T-helper 22 cell (primary cell): ENCODE measurements around the gene CYBA.
"Not testable (repeated sequence)": the region's sequence is repeated elsewhere in the genome, so short reads cannot be mapped to it uniquely, and the experiment has no call there.

ENCODE experiments used
- DNase-seq: peaks from one replicate; pipeline ENCODE4 v3.0.0-alpha.2; 2020; ENCODE audit warnings: low read depth

The CYBA gene

DNA sequence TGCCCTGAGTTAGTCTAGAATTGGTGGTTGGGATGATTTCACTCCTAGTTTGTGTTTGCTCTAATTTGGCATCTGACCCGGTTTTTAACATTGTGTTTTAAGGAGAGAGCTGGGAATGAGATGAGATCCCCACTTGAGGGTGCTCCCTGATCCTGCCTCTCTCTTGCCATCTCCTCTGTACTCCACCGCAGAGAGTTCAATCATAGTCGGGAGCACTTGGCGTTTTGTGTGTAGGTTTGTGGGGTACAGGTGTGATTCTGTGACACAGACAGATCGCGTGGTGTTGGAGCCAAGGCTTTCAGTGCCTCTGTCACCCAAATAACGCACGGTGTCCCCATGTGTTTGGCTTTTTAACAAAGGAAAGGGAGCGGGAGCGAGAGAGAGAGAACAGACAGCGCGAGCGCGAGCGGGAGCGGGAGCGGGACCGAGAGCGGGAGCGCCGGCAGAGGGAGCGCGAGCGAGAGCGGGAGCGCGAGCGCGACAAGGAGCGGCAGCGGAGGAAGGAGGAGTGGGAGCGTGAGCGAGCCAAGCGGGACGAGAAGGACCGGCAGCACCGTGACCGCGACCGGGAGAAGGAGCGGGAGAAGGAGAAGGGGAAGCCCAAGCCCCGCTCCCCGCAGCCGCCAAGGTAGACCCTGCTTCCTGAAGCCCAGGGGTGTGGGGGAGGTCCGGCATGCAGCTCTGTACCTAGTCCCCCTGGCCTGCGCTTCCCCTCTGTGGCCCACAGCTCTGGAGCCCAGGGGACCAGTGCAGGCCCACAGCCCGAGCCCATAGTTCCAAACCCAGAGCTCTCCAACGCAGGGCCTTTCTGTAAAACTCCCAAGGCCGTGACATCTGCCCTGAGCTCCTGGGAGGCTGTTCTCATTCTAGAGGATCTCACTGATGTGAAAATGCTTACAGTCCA is 39.7 kb downstream of the CYBA start:
- no peak for DNase-seq

DNA sequence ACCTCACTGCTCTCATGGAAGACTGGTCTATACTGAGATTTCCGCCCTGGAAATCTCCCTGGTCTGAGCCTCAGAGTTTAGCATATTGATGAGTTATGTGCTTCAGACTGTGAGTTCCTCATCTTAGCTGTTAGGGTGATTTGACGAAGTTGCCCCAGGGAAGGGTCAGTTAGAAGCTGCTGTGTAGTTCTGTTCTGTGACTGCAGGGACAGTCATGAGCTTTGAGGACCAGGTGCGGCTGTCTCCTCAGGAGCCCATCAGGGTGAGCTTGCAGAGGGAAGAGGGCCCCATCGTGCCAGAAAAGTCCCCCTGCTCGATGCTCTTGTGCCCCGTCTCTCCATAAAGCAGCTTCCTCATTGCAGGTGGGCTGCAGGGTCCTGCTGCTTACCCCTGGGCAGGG is 40.8 kb downstream of the CYBA start:
- DNase-seq: no peak

DNA sequence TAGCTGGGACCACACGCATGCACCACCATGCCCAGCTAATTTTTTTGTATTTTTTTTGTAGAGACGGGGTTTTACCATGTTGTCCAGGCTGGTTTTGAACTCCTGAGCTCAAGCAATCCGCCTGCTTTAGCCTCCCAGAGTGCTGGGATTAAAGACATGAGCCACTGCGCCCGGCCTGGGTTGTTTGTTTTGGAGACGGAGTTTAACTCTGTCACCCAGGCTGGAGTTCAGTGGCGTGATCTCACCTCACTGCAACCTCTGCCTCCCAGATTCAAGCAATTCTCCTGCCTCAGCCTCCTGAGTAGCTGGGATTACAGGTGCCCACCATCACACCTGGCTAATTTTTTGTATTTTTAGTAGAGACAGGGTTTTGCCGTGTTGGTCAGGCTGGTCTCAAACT is 41.4 kb downstream of the CYBA start:
- not testable (repeated sequence) for DNase-seq

DNA sequence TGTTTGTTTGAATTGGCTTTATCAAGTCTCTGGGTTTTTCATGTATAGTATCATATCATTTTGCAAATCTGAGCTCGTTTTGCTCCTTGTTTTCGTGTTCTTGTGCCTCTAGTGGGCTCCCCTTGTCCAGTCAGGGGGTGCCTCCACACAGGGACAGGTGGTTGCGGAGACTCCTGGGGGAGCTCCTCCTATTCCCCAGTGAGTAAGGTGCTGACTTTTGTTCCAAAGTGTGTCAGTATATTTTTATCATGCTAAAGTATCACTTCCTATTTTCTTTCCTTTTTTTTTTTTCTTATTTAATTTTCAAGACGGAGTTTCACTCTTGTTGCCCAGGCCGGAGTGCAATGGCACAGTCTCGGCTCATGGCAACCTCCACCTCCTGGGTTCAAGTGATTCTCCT is 42.8 kb downstream of the CYBA start:
- DNase-seq: no peak

DNA sequence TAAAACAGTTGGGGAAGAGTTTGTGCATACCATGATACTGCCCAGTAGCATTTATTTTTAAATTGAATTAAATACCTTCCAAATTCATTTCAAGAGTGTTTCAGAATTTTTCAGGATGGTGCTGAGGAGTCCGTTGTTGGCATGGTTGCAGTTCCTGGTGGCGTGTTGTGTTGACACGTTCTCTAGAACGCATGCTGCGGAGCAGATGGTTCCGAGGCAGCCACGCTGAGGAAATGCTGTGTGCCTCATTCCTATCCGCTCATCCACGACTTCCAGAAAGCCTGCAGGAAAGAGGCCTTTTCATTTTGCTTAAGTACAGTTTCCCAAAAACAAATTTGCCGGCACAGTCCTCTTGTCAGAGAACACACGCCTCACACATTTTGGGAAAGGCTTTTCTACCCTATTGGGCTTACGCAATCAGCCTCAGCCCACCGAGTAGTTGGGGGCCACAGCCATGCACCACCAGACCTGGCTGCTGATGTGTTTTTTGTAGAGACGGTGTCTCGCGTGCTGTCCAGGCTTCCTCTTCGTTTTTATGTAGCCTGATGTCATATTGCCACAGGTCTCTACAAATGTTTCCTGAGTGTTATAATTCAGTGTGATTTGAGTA is 44.6 kb downstream of the CYBA start:
- DNase-seq: no peak

DNA sequence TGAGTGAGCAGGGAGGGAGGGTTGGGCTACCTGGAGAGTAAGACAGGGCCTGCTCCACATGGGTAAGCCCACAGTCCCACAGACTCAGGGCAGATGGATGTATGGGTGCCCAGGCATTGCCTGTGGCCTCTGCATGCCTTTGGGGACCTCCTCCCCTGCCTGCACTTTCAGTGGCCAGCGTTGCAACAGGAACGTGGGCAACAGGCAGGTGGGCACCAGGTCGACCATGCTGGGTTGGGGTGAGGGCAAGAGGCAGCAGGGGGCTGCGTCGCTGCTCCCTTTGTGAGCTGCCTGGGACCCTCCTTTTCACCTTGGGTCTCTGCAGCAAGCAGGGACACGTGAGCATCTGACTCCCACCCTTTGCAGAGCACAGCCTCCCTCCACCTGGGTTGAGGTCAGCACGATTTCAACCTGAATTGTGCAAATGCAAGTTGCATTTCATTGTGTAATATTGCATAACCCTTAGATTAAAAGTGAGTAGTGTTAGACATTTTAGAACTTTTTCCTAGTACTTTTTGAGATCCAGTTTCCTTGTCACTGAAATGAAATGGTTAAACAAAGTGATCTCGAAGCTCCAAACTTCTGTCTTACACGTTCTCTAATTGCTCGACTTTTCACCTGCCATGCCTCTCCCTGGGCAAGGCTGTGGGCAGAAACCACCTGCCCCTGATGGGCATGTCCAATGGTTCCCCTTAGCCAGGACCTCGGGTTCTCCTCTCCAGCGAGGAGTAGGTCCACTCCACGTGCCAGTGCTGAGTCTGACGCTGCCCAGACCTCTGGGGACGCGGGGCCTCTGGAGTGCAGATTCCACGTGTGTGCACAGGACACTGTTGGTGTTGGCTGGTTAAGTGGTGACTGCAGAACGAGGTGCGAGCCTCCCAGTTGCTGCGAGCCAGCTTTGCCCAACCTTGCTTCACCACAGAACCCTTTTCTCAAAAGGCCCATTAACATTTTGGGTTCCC is 45.4 kb downstream of the CYBA start:
- DNase-seq: no peak

DNA sequence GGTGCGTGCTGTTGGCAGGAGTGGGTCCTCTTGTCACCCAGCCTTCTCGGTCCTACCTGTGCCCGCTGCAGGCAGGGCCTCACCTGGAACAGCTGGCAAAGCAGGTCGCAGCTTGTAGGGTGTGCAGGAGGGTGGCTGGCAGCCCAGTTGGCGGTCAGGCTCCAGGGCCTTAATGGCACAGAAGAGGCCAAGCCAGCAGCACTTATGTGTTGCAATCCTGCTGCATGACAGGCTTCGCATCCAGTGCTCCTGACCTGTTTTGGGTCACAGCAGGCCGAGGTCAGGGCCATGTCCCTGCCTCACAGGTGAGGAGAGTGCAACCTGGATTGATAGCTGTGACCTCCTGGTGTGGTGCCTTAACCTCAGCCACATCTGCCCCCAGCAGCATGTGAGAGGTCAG is 48.8 kb downstream of the CYBA start:
- no peak for DNase-seq

DNA sequence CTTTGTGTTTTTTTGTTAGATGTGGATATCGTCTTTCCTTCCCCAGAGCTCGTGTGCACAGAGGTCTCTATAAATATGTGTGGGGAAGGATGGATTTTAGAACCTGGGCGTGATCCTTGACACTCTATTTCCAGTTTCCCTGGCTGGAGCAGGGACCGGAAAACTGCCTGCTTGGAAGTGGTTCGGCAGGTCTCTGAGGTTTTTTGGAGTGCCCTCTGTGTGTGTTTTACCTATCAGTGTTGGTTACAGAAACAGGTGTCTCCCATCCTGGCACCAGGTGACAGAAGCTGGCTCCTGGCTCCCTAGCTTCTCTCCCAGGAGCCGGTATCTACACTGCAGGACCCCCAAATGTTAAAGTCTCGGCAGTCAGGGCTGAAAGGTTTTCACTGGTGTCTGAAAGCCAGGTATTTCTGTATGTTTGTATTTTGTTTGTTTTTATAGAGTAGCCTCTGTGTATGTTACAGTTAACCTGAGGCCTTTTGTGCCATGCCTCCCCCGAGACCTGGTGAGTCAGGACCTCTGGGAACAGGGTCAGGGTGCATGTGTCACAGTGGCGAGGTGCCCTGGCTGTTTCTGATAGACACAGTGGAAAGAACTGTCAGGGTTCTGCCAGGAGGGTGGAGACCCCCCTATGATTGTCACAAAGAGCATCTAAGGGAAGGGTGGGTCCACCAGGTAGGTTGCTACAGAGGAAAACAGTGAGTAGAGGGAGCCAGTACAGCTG is 49.4 kb downstream of the CYBA start:
- no peak for DNase-seq

DNA sequence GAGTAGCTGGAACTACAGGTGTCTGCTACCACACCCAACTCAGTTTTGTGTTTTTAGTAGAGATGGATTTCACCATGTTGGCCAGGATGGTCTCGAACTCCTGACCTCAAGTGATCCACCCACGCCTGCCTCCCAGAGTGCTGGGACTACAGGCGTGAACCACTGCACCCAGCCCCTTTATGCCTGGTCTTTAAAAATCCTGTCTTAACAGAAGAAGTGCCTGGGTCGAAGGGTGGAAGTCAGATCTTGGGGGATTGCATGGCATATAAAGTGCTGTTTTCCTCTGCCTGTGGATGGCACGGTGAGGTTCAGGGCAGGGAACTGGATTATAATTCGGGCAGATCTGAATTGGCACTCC is 50.3 kb downstream of the CYBA start:
- no peak for DNase-seq

DNA sequence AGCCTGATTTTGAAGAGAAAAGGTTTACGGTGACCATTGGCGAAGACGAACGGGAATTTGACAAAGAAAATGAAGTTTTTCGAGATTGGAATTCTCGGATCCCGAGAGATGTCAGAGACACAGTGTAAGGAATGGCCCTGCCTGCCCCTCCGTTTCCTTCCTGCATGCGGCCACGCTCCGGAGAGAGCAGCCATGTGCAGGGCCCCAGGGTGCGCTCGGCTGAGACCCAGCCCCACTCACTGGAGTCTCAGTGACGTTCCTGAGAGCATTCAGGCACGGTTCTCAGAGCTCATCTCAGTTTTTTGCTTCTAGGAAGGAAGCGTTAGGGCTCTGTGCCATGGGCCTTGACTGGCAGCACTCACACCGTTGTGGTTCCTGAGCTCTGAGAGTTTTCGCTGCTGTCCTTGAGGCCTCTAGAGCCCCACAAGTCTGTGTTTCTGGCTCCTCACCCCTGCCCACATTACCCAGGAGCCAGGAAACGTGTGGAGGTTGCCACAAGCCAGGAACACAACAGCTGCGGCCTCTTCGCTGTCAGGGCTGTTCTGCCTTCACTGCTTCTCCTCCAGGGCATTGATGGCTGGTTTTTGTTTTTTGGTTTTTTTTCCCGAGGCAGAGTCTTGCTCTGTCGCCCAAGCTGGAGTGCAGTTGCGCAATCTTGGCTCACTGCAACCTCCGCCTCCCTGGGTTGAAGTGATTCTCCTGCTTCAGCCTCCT is 50.9 kb downstream of the CYBA start:
- DNase-seq: no peak

DNA sequence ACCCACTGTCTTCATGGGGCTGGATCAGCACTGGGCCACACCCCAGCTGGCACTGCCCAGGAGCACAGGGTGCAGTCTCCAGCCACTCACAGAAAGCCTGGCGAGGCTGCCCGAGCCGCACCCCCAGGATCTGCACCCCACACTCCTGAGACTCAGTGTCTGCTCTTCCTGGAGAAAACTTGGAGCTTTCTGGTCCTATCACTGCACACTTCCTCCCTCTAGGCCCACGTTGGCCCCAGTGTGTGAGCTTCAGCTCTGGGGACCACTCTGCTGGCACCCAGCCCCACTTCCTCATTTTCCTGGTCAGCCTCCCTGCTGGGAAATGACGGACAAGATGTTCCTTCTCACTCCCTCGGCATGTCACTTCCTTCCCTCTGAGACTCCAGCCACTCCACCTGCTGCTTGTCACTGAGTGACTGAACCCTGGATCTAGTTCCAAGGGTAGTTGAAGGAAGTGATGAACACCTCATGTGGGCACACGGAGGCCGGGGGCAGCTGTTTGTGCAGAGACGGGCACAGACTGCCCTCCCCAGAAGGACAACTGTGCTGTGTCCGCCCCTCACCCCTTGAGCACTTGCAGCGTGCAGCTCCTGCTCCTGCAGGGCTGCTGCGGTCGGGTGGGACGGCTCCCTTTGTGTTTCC is 51.6 kb downstream of the CYBA start:
- DNase-seq: no peak

DNA sequence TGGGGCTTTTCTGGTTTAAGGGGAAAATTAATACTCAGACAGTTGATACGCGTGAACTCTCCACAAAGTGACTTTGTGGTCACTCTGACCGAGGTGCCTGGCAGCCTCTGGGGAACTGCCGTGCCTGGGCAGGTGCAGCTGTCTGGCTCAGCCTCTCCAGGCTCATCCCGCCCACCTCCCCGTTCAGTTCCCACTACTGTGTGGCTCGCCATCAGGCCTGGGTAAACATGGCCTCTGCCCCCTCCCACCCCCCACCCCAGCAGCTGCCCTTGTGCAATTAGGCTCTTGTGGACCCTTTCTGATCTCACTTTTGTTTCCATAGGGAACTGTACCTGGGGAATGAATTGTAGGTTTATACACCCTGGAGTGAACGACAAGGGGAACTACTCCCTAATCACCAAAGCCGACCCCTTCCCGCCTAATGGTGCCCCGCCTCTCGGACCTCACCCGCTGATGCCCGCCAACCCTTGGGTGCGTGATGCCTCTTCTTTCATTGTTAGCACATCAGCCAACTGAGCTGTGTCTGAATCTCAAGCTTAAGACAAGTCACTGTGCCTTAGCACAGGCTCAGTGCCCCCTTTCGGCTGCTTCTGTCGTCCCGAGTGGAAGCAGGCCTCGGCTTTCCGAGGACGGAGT is 52.9 kb downstream of the CYBA start:
- DNase-seq: no peak

DNA sequence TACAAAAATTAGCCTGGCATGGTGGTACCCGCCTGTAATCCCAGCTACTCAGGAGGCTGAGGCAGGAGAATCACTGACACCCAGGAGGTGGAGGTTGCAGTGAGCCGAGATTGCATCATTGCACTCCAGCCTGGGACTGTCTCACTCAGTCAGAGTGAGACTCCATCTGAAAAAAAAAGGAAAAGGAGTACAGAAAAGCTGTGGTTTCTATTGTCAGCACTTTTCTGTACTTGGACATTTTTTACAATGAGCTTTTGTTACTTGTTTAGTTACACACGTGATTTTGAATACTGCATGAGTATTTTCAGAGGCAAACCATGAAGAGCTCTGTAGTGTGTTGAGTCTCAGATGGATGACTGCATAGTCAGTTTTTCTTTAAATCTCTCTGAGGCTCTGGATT is 54.4 kb downstream of the CYBA start:
- DNase-seq: no peak

DNA sequence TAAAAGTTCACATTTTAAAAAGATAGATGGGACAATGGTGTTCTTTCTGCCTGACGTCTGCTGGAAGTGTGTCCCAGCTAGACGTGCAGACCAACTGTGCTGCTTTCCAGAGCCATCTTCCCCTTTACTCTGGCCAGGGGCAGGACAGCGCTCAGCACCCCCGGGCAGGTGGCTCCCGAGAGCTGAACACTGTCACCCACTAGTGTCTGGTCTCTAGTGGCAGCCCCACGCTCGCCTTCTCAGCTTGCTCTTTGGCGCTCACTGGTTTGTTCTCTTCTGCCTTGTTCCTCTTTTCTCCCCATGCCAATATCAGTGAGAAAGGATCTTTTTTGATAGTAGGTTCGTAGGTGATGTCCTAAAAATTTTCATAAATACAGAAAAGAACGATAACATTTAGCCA is 54.9 kb downstream of the CYBA start:
- DNase-seq: no peak

DNA sequence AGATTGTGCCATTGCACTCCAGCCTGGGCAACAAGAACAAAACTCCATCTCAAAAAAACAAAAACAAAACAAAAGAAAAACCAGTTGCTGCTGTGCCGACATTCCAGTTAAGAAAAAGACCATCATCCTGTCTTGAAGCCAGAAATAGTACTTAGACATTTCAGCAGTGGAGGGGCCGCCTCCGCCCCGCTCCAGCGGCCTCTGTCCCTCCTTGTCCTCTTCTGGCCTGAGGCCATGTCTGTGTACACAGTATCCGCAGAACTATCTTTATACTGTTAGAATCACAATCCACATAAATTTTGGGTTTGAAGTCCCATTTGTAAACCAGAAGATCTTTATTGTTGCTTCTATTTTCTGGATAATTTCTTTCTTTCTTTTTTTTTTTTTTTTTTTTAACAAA is 55.8 kb downstream of the CYBA start:
- DNase-seq: no peak

DNA sequence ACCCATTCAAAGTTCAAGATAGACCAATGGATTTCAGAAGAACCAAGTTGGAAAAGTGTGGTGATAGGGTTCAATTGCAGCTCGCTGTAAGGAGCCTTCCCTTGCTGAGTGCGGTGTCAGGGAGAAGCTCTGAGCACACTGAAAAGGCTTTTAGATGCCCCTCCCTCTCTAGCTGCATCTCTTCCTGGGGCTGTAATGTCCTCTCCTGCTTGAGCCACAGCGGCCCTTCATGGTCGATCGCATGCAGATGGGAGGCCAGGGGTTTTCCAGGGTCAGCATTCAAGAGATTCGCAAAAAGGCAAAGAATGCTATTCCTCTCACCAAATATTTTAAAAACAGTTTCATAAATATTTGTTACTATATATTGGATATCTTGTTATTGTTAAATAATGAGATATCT is 56.9 kb downstream of the CYBA start:
- no peak for DNase-seq

DNA sequence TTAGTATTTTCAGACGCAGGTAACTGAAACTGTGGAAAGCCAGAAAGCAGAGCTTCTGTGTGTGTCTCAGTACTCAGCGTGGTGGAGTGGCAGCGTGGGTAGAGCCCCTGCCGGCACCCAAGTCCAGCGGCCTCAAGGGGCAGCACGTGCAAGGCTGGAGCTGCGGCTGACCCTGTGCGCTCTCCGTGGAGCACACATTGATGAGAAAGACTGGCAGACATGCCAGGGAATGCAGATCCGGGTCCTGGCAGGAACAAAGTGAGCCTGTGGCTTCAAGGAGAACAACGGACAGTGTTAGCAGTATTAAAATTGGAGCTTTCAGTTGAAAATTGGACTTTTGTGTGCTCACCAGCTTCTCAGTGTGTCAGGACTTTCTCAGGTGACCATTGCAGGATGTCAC is 57.4 kb downstream of the CYBA start:
- DNase-seq: no peak
